Naive thymus-derived CD4-positive, alpha-beta T cell (primary cell): ENCODE measurements around the gene TMEM183A. TPM values are rescaled to one million over a fixed set of nuclear protein-coding genes. Genes with fewer than 3 reads are reported as not detected.
A peak's percentile ranks its signal among the peaks of the same experiment; 100 is the strongest.

ENCODE experiments used
- ATAC-seq: fragments of 150-1000 bp; cut with Tn5 transposase; 2 replicates; pipeline ENCODE4 v1.10.0; 2021; ENCODE audit warnings: mild to moderate bottlenecking, moderate library complexity
- CTCF ChIA-PET: fragments of 350-600 bp; sonication (Branson Sonifier 250); formaldehyde crosslinking; loops from one replicate; lab custom pipeline; 2021; ENCODE audit warnings: antibody characterized with exemption; lab: Charles Lee
- POLR2A ChIA-PET: fragments of 350-600 bp; sonication (Branson Sonifier 250); formaldehyde crosslinking; loops from one replicate; lab custom pipeline; 2021; ENCODE audit warnings: antibody characterized with exemption, inconsistent platforms; lab: Charles Lee
- DNase-seq, 9 donors: peaks; one replicate each; pipeline versions ENCODE4 v3.0.0 to v3.0.0-alpha.2; 2020 to 2022; ENCODE audit warnings: mixed read lengths in 1 of 9
- H3K27ac ChIP-seq: one replicate; pipeline ENCODE4 v1.7.0; 2013; ENCODE audit warnings: mild to moderate bottlenecking, low read depth, low read length, moderate library complexity
- H3K27me3 ChIP-seq, 2 donors: one replicate each; pipeline ENCODE4 v1.7.0; 2013; ENCODE audit warnings: low read length in 2 of 2, mild to moderate bottlenecking in 2 of 2, moderate library complexity in 2 of 2; ENCODE audit not compliant: control insufficient read depth in 2 of 2, insufficient read depth in 2 of 2
- H3K36me3 ChIP-seq, 3 experiments: 1 replicate in 2 of 3; 2 replicates in 1 of 3; pipeline ENCODE4 v1.7.0; 2013; ENCODE audit warnings: low read length in 3 of 3, mild to moderate bottlenecking in 3 of 3, moderate library complexity in 1 of 3; ENCODE audit not compliant: insufficient read depth in 3 of 3, control insufficient read depth in 2 of 3
- H3K4me1 ChIP-seq, 2 donors: one replicate each; pipeline ENCODE4 v1.7.0; 2013; ENCODE audit warnings: low read length in 2 of 2, mild to moderate bottlenecking in 2 of 2, moderate library complexity in 1 of 2; ENCODE audit not compliant: control insufficient read depth in 2 of 2, insufficient read depth in 2 of 2
- H3K4me3 ChIP-seq: 2 replicates; pipeline ENCODE4 v1.7.0; 2013; ENCODE audit warnings: mild to moderate bottlenecking, low read length
- H3K9me3 ChIP-seq, 3 experiments: 1 replicate in 2 of 3; 2 replicates in 1 of 3; pipeline ENCODE4 v1.7.0; 2013; ENCODE audit warnings: low read length in 3 of 3; ENCODE audit not compliant: control insufficient read depth in 2 of 3
- H3K27ac Mint-ChIP-seq, 9 donors: one replicate each; pipeline ENCODE4 v1.8.0; 2020 to 2022; ENCODE audit warnings: mixed read lengths in 9 of 9, mild to moderate bottlenecking in 8 of 9, moderate library complexity in 5 of 9, inconsistent platforms in 2 of 9
- H3K27me3 Mint-ChIP-seq, 5 donors: one replicate each; pipeline ENCODE4 v1.8.0; 2021 to 2022; ENCODE audit warnings: mixed read lengths in 5 of 5, mild to moderate bottlenecking in 1 of 5
- H3K36me3 Mint-ChIP-seq, 5 donors: one replicate each; pipeline ENCODE4 v1.8.0; 2020 to 2022; ENCODE audit warnings: mixed read lengths in 5 of 5, mild to moderate bottlenecking in 3 of 5, inconsistent platforms in 1 of 5
- H3K4me1 Mint-ChIP-seq, 7 donors: one replicate each; pipeline ENCODE4 v1.8.0; 2020 to 2022; ENCODE audit warnings: mixed read lengths in 7 of 7, mild to moderate bottlenecking in 3 of 7, inconsistent platforms in 1 of 7
- H3K4me3 Mint-ChIP-seq, 10 donors: one replicate each; pipeline ENCODE4 v1.8.0; 2020 to 2022; ENCODE audit warnings: mild to moderate bottlenecking in 10 of 10, mixed read lengths in 10 of 10, moderate library complexity in 6 of 10, inconsistent platforms in 2 of 10
- H3K9me3 Mint-ChIP-seq, 11 donors: one replicate each; pipeline ENCODE4 v1.8.0; 2020 to 2022; ENCODE audit warnings: mixed read lengths in 11 of 11, mild to moderate bottlenecking in 4 of 11, inconsistent platforms in 1 of 11, moderate library complexity in 1 of 11
- intact Hi-C, 2 donors: fragments of 100-400 bp; cut with micrococcal nuclease; formaldehyde crosslinking; loops; one replicate each; pipeline ENCODE4 v1.15.1; 2023
- polyA plus RNA-seq, 2 donors: library from polyadenylated mRNA; unstranded; fragments of 300-500 nt; fragmentation: Illumina TruSeq; gene quantifications; one replicate each; pipeline ENCODE4 v1.2.3, GENCODE V29; 2021
- total RNA-seq, 6 experiments: library from RNA in 5 of 6; stranded (reverse) in 5 of 6; gene quantifications; 1 replicate in 5 of 6; 2 replicates in 1 of 6; pipeline ENCODE4 v1.2.3 and lab custom pipeline; 2021 to 2026

TMEM183A gene
- total and polyA plus RNA-seq, 7 experiments from 2014 or later = 42.5 to 134 (median 73.0) TPM

DNA sequence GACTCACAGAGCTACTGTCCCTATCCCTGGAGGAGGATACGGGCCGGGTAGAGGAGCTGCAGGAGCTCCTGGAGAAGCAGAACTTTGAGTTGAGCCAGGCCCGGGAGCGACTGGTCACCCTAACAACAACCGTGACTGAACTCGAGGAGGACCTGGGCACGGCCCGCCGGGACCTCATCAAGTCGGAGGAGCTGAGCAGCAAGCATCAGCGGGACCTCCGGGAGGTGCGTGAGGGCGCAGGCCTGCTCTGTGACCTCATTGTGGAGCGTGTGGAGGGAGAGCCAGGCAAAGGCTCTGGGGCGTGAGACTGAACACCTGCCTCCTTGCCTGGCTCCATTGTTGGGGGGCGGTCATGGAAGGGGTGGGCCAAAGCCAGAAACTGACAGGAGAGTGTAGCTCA lies 38.2 kb downstream of the TMEM183A start:
- no peak overlapping the region for H3K4me3 ChIP-seq
- POLR2A ChIA-PET = no interaction called here
- no peaks in the 10 kb centered on the region for H3K9me3 ChIP-seq
- H3K27ac ChIP-seq = no peak overlapping the region
- peaks cover 0 to 2% (median 0%) of the 10 kb centered on the region in 5 donors for H3K36me3 Mint-ChIP-seq
- ATAC-seq (no peak), DNase-seq (no peak)
- H3K9me3 Mint-ChIP-seq = peaks cover 0 to 1% (median 0%) of the 10 kb centered on the region in 11 donors
- peaks cover 0 to 12% (median 0%) of the 10 kb centered on the region in 5 donors for H3K27me3 Mint-ChIP-seq
- H3K4me1 Mint-ChIP-seq = peaks cover 0 to 6% (median 0%) of the 10 kb centered on the region in 7 donors
- H3K36me3 ChIP-seq = no peaks in the 10 kb centered on the region
- intact Hi-C loops = no loop called here
- H3K4me3 Mint-ChIP-seq = no peak overlapping the region
- CTCF ChIA-PET = no interaction called here
- H3K27me3 ChIP-seq = no peaks in the 10 kb centered on the region
- no peaks in the 10 kb centered on the region for H3K4me1 ChIP-seq
- H3K27ac Mint-ChIP-seq = peak overlapping the region in 1 of 9 donors; percentile 76

DNA sequence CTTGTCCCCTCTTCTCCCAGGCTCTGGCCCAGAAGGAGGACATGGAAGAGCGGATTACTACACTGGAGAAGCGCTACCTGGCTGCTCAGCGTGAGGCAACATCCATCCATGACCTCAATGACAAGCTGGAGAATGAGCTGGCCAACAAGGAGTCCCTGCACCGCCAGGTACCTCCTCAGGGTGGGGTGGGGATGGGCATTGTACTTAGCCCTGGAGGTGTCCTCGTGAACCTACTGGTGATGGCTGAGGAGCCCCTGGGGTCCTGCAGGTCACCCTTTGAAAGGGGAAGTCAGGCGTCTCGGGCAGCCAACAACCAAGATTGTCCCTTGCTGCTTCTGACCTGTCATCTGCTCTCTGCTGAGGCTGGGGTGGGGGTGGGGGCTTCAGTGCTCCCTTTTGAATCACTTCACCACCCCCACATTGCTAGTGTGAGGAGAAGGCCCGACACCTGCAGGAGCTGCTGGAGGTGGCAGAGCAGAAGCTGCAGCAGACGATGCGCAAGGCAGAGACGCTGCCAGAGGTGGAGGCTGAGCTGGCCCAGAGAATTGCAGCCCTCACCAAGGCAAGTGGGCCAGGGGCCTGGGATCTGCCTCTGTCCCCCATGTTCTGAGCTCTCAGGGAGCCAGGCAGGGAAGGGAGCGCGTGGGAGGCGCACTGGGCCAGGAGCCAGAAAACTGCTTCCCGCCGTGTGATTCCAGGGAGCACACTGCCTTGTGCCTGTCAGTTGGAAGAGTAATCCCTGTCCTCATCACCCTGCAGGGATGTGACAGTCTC lies 38.8 kb downstream of the TMEM183A start:
- Mint-ChIP-seq H3K4me1 (peaks cover 0 to 6% (median 0%) of the 10 kb centered on the region in 7 donors), H3K27me3 (peaks cover 0 to 18% (median 2%) of the 10 kb centered on the region in 5 donors), H3K4me3 (no peak overlapping the region), H3K9me3 (peaks cover 0 to under 1% (median 0%) of the 10 kb centered on the region in 11 donors), H3K36me3 (peaks cover 0 to 2% (median 0%) of the 10 kb centered on the region in 5 donors), H3K27ac (peak overlapping the region in 1 of 9 donors; percentile 76)
- no peaks in the 10 kb centered on the region for H3K9me3 ChIP-seq
- POLR2A ChIA-PET = interaction anchor here (0.7 kb wide), 1 partner anchor 140 kb away, joined by 5 read pairs; the partner anchor contains the start of gene CHI3L1
- no peaks in the 10 kb centered on the region for H3K27me3 ChIP-seq
- no peak overlapping the region for H3K4me3 ChIP-seq
- H3K27ac ChIP-seq = no peak overlapping the region
- H3K4me1 ChIP-seq = no peaks in the 10 kb centered on the region
- no peaks in the 10 kb centered on the region for H3K36me3 ChIP-seq
- ATAC-seq = no peak
- CTCF ChIA-PET = no interaction called here
- DNase-seq = no peak
- intact Hi-C loops = no loop called here

DNA sequence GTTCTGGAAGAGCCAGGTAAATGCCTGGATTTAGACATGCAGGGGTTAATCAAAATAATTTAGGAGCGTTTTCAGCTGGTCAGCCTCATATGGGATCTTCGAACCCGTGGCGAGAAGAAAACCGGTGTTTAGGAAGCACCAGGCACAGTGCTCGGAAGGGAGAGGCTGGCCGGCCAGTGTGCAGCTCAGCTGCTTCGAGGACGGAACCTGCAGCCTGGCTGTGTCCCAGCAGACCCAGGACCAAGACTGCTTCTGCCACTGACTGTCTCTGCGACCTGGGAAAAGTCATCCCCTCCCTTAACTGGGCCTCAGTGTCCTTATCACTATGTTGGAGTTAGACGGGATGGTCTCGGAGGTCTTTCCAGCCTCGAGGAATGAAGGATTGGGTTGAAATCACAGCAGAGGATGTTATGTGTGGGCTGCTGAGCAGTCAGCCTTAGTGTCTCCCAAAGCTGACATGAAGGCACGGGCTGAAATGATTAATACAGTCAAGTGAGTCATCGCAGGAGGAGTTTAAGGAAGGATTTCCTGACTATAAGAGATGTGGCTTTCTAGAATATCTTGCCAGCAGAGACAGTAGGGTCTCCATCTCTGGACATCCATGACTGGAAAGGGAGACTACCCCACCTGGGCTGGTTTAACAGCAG lies 39.9 kb downstream of the TMEM183A start:
- Mint-ChIP-seq H3K36me3 (peaks cover 0 to 6% (median 0%) of the 10 kb centered on the region in 5 donors), H3K9me3 (no peaks in the 10 kb centered on the region), H3K4me3 (no peak overlapping the region), H3K4me1 (peaks cover 0 to 6% (median 0%) of the 10 kb centered on the region in 7 donors), H3K27ac (no peak overlapping the region), H3K27me3 (peaks cover 0 to 24% (median 9%) of the 10 kb centered on the region in 5 donors)
- H3K36me3 ChIP-seq = no peaks in the 10 kb centered on the region
- no peak overlapping the region for H3K27ac ChIP-seq
- no peaks in the 10 kb centered on the region for H3K4me1 ChIP-seq
- DNase-seq (no peak), ATAC-seq (no peak)
- CTCF ChIA-PET = interaction anchor here (0.9 kb wide), 1 partner anchor 8 kb away, joined by 3 read pairs; no protein-coding TSS in a partner anchor
- H3K4me3 ChIP-seq = no peak overlapping the region
- intact Hi-C loops = no loop called here
- no peaks in the 10 kb centered on the region for H3K9me3 ChIP-seq
- POLR2A ChIA-PET = interaction anchor here (0.6 kb wide), 1 partner anchor 73 kb away, joined by 3 read pairs; no protein-coding TSS in a partner anchor
- no peaks in the 10 kb centered on the region for H3K27me3 ChIP-seq

DNA sequence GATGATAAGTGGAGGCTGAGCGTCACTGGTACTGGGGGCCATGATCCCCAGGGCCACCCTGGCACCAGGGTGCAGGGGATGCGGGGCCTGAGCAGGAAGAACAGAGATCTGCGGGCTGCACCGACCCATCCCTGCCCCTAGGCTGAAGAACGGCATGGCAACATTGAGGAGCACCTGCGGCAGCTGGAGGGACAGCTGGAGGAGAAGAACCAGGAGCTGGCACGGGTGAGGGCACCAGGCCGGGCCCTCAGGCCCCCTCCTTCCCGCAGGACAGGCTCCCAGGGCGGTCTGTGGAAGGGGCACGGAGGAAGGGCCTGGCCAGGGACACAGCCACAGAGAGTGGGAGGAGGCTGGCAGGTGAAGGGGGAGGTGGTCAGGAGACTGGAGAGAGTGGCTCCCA lies 40.9 kb downstream of the TMEM183A start:
- no peaks in the 10 kb centered on the region for H3K9me3 Mint-ChIP-seq

DNA sequence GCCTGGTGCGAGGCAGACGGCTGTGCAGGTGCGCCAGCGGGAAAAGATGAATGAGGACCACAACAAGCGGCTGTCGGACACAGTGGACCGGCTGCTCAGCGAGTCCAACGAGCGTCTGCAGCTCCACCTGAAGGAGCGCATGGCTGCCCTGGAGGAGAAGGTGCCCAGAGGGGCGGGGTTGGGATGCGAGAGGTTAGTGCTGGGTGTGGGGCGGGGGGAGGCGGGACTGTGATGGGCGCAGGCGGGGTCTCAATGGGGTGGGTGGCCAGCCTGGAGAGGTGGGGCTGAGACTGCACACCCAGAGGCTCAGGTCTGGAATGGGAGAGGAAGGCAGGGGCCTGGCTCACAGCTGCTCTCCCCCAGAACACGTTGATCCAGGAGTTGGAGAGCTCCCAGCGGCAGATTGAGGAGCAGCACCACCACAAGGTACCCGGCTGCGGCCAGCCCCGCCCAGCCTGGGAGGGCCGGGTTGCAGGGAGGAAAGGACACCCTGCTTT lies 41.4 kb downstream of the TMEM183A start:
- CTCF ChIA-PET = no interaction called here
- H3K4me1 Mint-ChIP-seq = peaks cover 0 to 6% (median 0%) of the 10 kb centered on the region in 7 donors
- ATAC-seq (no peak), DNase-seq (no peak)
- peaks cover 0 to 6% (median 0%) of the 10 kb centered on the region in 5 donors for H3K36me3 Mint-ChIP-seq
- H3K9me3 Mint-ChIP-seq = no peaks in the 10 kb centered on the region
- Histone ChIP-seq H3K27ac (no peak overlapping the region), H3K4me3 (no peak overlapping the region), H3K27me3 (no peaks in the 10 kb centered on the region), H3K4me1 (no peaks in the 10 kb centered on the region), H3K9me3 (no peaks in the 10 kb centered on the region), H3K36me3 (no peaks in the 10 kb centered on the region)
- H3K27ac Mint-ChIP-seq = no peak overlapping the region
- intact Hi-C loops = no loop called here
- H3K27me3 Mint-ChIP-seq = peaks cover 0 to 26% (median 9%) of the 10 kb centered on the region in 5 donors
- H3K4me3 Mint-ChIP-seq = no peak overlapping the region
- POLR2A ChIA-PET = no interaction called here

More for the DNA sequence above, 40.9 kb downstream of the TMEM183A start:
- intact Hi-C loops = no loop called here
- ChIA-PET CTCF (interaction anchor here (0.9 kb wide), 1 partner anchor 9 kb away, joined by 3 read pairs; no protein-coding TSS in a partner anchor), POLR2A (no interaction called here)
- Histone ChIP-seq H3K27ac (no peak overlapping the region), H3K4me1 (no peaks in the 10 kb centered on the region), H3K27me3 (no peaks in the 10 kb centered on the region), H3K36me3 (no peaks in the 10 kb centered on the region), H3K9me3 (no peaks in the 10 kb centered on the region), H3K4me3 (no peak overlapping the region)
- ATAC-seq = no peak
- Mint-ChIP-seq H3K27me3 (peaks cover 0 to 26% (median 9%) of the 10 kb centered on the region in 5 donors), H3K36me3 (peaks cover 0 to 6% (median 0%) of the 10 kb centered on the region in 5 donors), H3K4me3 (no peak overlapping the region), H3K4me1 (peaks cover 0 to 6% (median 0%) of the 10 kb centered on the region in 7 donors), H3K27ac (peak overlapping the region in 2 of 9 donors; percentile 1 to 62)
- no peak for DNase-seq

DNA sequence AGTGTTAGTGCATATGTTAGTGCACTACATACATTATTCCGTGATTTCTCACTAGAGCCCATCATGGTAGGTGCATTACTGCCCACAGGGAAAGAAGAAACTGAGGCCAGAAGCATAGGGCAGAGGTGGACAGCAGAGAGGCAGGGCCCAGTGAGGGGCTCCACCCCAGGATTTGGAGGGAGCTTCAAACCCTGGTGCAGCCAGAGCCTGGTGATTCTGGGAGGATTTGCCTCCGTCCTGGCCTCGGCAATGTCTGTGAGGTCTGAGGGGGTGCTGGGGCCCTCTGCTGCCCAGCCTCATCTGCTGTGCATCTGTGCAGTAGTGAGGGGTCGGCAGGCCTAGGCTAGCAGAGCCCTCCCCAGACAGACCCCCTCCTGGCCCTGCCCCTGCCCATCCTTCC lies 41.9 kb downstream of the TMEM183A start:
- H3K27me3 ChIP-seq = no peaks in the 10 kb centered on the region
- ATAC-seq (no peak), DNase-seq (no peak)
- no peaks in the 10 kb centered on the region for H3K9me3 ChIP-seq
- H3K36me3 Mint-ChIP-seq = peaks cover 0 to 6% (median 0%) of the 10 kb centered on the region in 5 donors
- no peak overlapping the region for H3K4me3 ChIP-seq
- no peaks in the 10 kb centered on the region for H3K4me1 ChIP-seq
- H3K4me1 Mint-ChIP-seq = peaks cover 0 to 6% (median 0%) of the 10 kb centered on the region in 7 donors
- ChIA-PET CTCF (no interaction called here), POLR2A (no interaction called here)
- intact Hi-C loops = no loop called here
- H3K27ac ChIP-seq = no peak overlapping the region
- no peak overlapping the region for H3K4me3 Mint-ChIP-seq
- H3K27ac Mint-ChIP-seq = no peak overlapping the region
- H3K9me3 Mint-ChIP-seq = no peaks in the 10 kb centered on the region
- H3K36me3 ChIP-seq = no peaks in the 10 kb centered on the region
- H3K27me3 Mint-ChIP-seq = peaks cover 0 to 26% (median 9%) of the 10 kb centered on the region in 5 donors
